HG03457 (cell line): ENCODE measurements around the gene NOL4L.
"Not testable (repeated sequence)": the region's sequence is repeated elsewhere in the genome, so short reads cannot be mapped to it uniquely, and the experiment has no call there.

Source experiments
- ATAC-seq: cut with Tn5 transposase; IDR thresholded peaks from one replicate; pipeline ENCODE4 v1.9.1; 2021; ENCODE audit warnings: moderate number of reproducible peaks; ENCODE audit not compliant: unreplicated experiment

The NOL4L gene

GRCh38 chr20:32511358-32512046 lies 73.6 kb downstream of the NOL4L start:
- no peak for ATAC-seq

- ATAC-seq = no peak
These were observed 74.4 kb downstream of the NOL4L start for GRCh38 chr20:32510601-32511357.

GRCh38 chr20:32510120-32510600 lies 75.0 kb downstream of the NOL4L start:
- ATAC-seq = no peak

GRCh38 chr20:32509639-32510066 lies 75.5 kb downstream of the NOL4L start:
- no peak for ATAC-seq

GRCh38 chr20:32508775-32509119 lies 76.4 kb downstream of the NOL4L start:
- ATAC-seq = no peak

- no peak for ATAC-seq
These were observed 76.9 kb downstream of the NOL4L start for GRCh38 chr20:32507998-32508774.

GRCh38 chr20:32506721-32507120 lies 78.4 kb downstream of the NOL4L start:
- ATAC-seq = no peak

- no peak for ATAC-seq
These were observed 79.2 kb downstream of the NOL4L start for GRCh38 chr20:32505723-32506473.

- no peak for ATAC-seq
These were observed 83.4 kb downstream of the NOL4L start for GRCh38 chr20:32501709-32502108.

GRCh38 chr20:32497589-32498224 lies 87.4 kb downstream of the NOL4L start:
- no peak for ATAC-seq

- ATAC-seq = no peak
These were observed 88.2 kb downstream of the NOL4L start for GRCh38 chr20:32496811-32497533.

- no peak for ATAC-seq
These were observed 89.2 kb downstream of the NOL4L start for GRCh38 chr20:32495949-32496348.

- no peak for ATAC-seq
These were observed 89.9 kb downstream of the NOL4L start for GRCh38 chr20:32495217-32495565.

GRCh38 chr20:32494483-32495216 lies 90.5 kb downstream of the NOL4L start:
- no peak for ATAC-seq

GRCh38 chr20:32493356-32493755 lies 91.8 kb downstream of the NOL4L start:
- ATAC-seq = no peak

GRCh38 chr20:32491764-32492151 lies 93.4 kb downstream of the NOL4L start:
- ATAC-seq = not testable (repeated sequence)

- ATAC-seq = no peak
These were observed 94.0 kb downstream of the NOL4L start for GRCh38 chr20:32490942-32491763.

- ATAC-seq = no peak
These were observed 96.9 kb downstream of the NOL4L start for GRCh38 chr20:32488066-32488838.
